OCI-LY1 (cell line): ENCODE data around the gene WWC2.

Experiments
- H2AFZ ChIP-seq: fragments of 200-600 bp; sonication (generic), shearing (Covaris generic); 2 replicates; pipeline ENCODE4 v1.6.0; 2014; ENCODE audit warnings: antibody characterized with exemption, mild to moderate bottlenecking, low read length
- H3F3A ChIP-seq: fragments of 200-600 bp; sonication (generic), shearing (Covaris generic); 2 replicates; pipeline ENCODE4 v1.6.0; 2014; ENCODE audit warnings: mild to moderate bottlenecking, antibody characterized with exemption, low read length, moderate library complexity; ENCODE audit not compliant: insufficient read depth
- H3K27ac ChIP-seq: fragments of 200-600 bp; sonication (generic); 2 replicates; pipeline ENCODE4 v1.5.1; 2014; ENCODE audit warnings: low read length, mixed run types, mild to moderate bottlenecking, low read depth; ENCODE audit not compliant: poor library complexity, severe bottlenecking
- H3K27me3 ChIP-seq: fragments of 200-600 bp; sonication (generic); 2 replicates; pipeline ENCODE4 v1.6.0; 2014; ENCODE audit warnings: antibody characterized with exemption, mild to moderate bottlenecking, low read length, moderate library complexity; ENCODE audit not compliant: insufficient read depth
- H3K36me3 ChIP-seq: fragments of 200-600 bp; sonication (generic); 2 replicates; pipeline ENCODE4 v1.6.1; 2014; ENCODE audit warnings: mild to moderate bottlenecking, antibody characterized with exemption, low read length, moderate library complexity, mixed read lengths; ENCODE audit not compliant: insufficient read depth
- H3K4me1 ChIP-seq: fragments of 200-600 bp; sonication (generic); 2 replicates; pipeline ENCODE4 v1.5.1; 2014; ENCODE audit warnings: mild to moderate bottlenecking, low read length, moderate library complexity; ENCODE audit not compliant: insufficient read depth, severe bottlenecking
- H3K4me2 ChIP-seq: fragments of 200-600 bp; sonication (generic), shearing (Covaris generic); 2 replicates; pipeline ENCODE4 v1.6.1; 2014; ENCODE audit warnings: low read length
- H3K4me3 ChIP-seq: fragments of 200-600 bp; sonication (generic); 2 replicates; pipeline ENCODE4 v1.5.1; 2014; ENCODE audit warnings: low read length, low read depth, mild to moderate bottlenecking, mixed read lengths; ENCODE audit not compliant: poor library complexity, severe bottlenecking
- H3K79me2 ChIP-seq: fragments of 200-600 bp; shearing (Covaris generic); 2 replicates; pipeline ENCODE4 v1.6.1; 2016; ENCODE audit warnings: mixed run types, low read length, mixed read lengths; ENCODE audit not compliant: insufficient read depth
- H3K9ac ChIP-seq: fragments of 200-600 bp; sonication (generic), shearing (Covaris generic); 2 replicates; pipeline ENCODE4 v1.6.1; 2014; ENCODE audit warnings: mild to moderate bottlenecking, low read length, mixed read lengths
- H3K9me2 ChIP-seq: fragments of 200-600 bp; sonication (generic), shearing (Covaris generic); 2 replicates; pipeline ENCODE4 v1.6.1; 2014; ENCODE audit warnings: low read depth, mild to moderate bottlenecking, low read length, mixed read lengths
- H3K9me3 ChIP-seq: fragments of 200-600 bp; shearing (Covaris generic); 2 replicates; pipeline ENCODE4 v1.6.1; 2014; ENCODE audit warnings: low read length, mixed read lengths
- H4K20me1 ChIP-seq: fragments of 200-600 bp; sonication (generic), shearing (Covaris generic); 2 replicates; pipeline ENCODE4 v1.6.0; 2016; ENCODE audit warnings: mild to moderate bottlenecking, low read length; ENCODE audit not compliant: insufficient read depth
- CTCF ChIP-seq: fragments of 200-600 bp; sonication (generic), shearing (Covaris generic); IDR thresholded peaks from 2 replicates; pipeline ENCODE4 v1.5.1; 2017; ENCODE audit warnings: mild to moderate bottlenecking, antibody characterized with exemption, low read length, moderate library complexity, mixed read lengths
- EZH2 ChIP-seq: fragments of 200-600 bp; sonication (generic), shearing (Covaris generic); IDR thresholded peaks from 2 replicates; pipeline ENCODE4 v1.8.0; 2017; ENCODE audit warnings: borderline replicate concordance, mixed run types, mild to moderate bottlenecking, antibody characterized with exemption, low read length, moderate library complexity, mixed read lengths

WWC2 gene

GRCh38 chr4:183178201-183178600 lies 79.1 kb downstream of the WWC2 start:
- Histone ChIP-seq H3K4me2 (no peak overlapping the region), H3K36me3 (no peaks in the 10 kb centered on the region), H3K27ac (no peak overlapping the region), H3K4me1 (no peaks in the 10 kb centered on the region), H3K9me3 (no peaks in the 10 kb centered on the region), H3K9ac (no peak overlapping the region), H3K4me3 (no peak overlapping the region), H3K9me2 (no peaks in the 10 kb centered on the region), H3K79me2 (no peaks in the 10 kb centered on the region), H2AFZ (no peak overlapping the region), H3K27me3 (no peaks in the 10 kb centered on the region), H4K20me1 (no peaks in the 10 kb centered on the region), H3F3A (no peaks in the 10 kb centered on the region)
- TF ChIP-seq CTCF (no peak), EZH2 (no peak)

GRCh38 chr4:183180096-183180495 lies 81.0 kb downstream of the WWC2 start:
- no peak overlapping the region for H3K27ac ChIP-seq
- H3K4me1 ChIP-seq = no peaks in the 10 kb centered on the region
- H3K36me3 ChIP-seq = no peaks in the 10 kb centered on the region
- H3K4me2 ChIP-seq = no peak overlapping the region
- no peaks in the 10 kb centered on the region for H3K9me2 ChIP-seq
- H3K27me3 ChIP-seq = no peaks in the 10 kb centered on the region
- H3K79me2 ChIP-seq = no peaks in the 10 kb centered on the region
- H3K4me3 ChIP-seq = no peak overlapping the region
- H3F3A ChIP-seq = no peaks in the 10 kb centered on the region
- TF ChIP-seq CTCF = no peak
- TF ChIP-seq EZH2 = no peak
- H3K9me3 ChIP-seq = no peaks in the 10 kb centered on the region
- no peak overlapping the region for H2AFZ ChIP-seq
- H3K9ac ChIP-seq = no peak overlapping the region
- no peaks in the 10 kb centered on the region for H4K20me1 ChIP-seq

- Histone ChIP-seq H4K20me1 (no peaks in the 10 kb centered on the region), H3K27ac (no peak overlapping the region), H3K4me3 (no peak overlapping the region), H3K4me2 (no peak overlapping the region), H2AFZ (no peak overlapping the region), H3K27me3 (no peaks in the 10 kb centered on the region), H3K9ac (no peak overlapping the region), H3K9me3 (no peaks in the 10 kb centered on the region), H3K9me2 (no peaks in the 10 kb centered on the region), H3F3A (no peaks in the 10 kb centered on the region), H3K79me2 (no peaks in the 10 kb centered on the region), H3K4me1 (no peaks in the 10 kb centered on the region), H3K36me3 (no peaks in the 10 kb centered on the region)
- TF ChIP-seq CTCF = no peak
- no peak for TF ChIP-seq EZH2
Observed at GRCh38 chr4:183180621-183181020, 81.6 kb downstream of the WWC2 start.
